CD14-positive monocyte (primary cell): ENCODE results near the gene NLN. TPM values are rescaled to one million over a fixed set of nuclear protein-coding genes. Genes with fewer than 3 reads are reported as not detected.
A peak's percentile ranks its signal among the peaks of the same experiment; 100 is the strongest.

Experiments
- DNase-seq, 3 donors: peaks; one replicate each; pipeline ENCODE4 v3.0.0-alpha.2; 2011 to 2022
- H2AFZ ChIP-seq: 2 replicates; pipeline ENCODE4 v1.6.0; 2012; ENCODE audit warnings: mild to moderate bottlenecking, low read depth, low read length, inconsistent platforms; ENCODE audit not compliant: insufficient read depth, poor library complexity, severe bottlenecking
- H3K27ac ChIP-seq, 2 donors: 1 replicate in 1 of 2; 2 replicates in 1 of 2; pipeline ENCODE4 v1.5.1; 2012 to 2013; ENCODE audit warnings: low read length in 2 of 2, control low read depth in 1 of 2, inconsistent platforms in 1 of 2, low read depth in 1 of 2, mild to moderate bottlenecking in 1 of 2
- H3K27me3 ChIP-seq, 2 donors: one replicate each; pipeline versions ENCODE4 v1.6.0 to v1.6.1; 2011 to 2013; ENCODE audit warnings: low read length in 2 of 2; ENCODE audit not compliant: control insufficient read depth in 2 of 2, insufficient read depth in 2 of 2
- H3K36me3 ChIP-seq, 2 donors: replicated peaks in 1 of 2; 1 replicate in 1 of 2; 2 replicates in 1 of 2; pipeline versions ENCODE4 v1.5.1 to v1.6.1; 2012 to 2013; ENCODE audit warnings: low read length in 2 of 2, control low read depth in 1 of 2, inconsistent platforms in 1 of 2, mild to moderate bottlenecking in 1 of 2; ENCODE audit not compliant: insufficient read depth in 2 of 2, control insufficient read depth in 1 of 2
- H3K4me1 ChIP-seq, 2 donors: 1 replicate in 1 of 2; 2 replicates in 1 of 2; pipeline versions ENCODE4 v1.5.1 to v1.6.1; 2012 to 2013; ENCODE audit warnings: low read length in 2 of 2, control low read depth in 1 of 2, inconsistent platforms in 1 of 2, mild to moderate bottlenecking in 1 of 2, moderate library complexity in 1 of 2; ENCODE audit not compliant: insufficient read depth in 2 of 2, control insufficient read depth in 1 of 2
- H3K4me2 ChIP-seq: replicated peaks from 2 replicates; pipeline ENCODE3; 2012; ENCODE audit warnings: low read length, moderate library complexity, mild to moderate bottlenecking; ENCODE audit not compliant: poor library complexity, severe bottlenecking; ENCODE audit errors: extremely low read depth
- H3K4me3 ChIP-seq, 3 experiments: fragments of 200-600 bp in 1 of 3; sonication (generic) in 1 of 3; replicated peaks in 1 of 3; 1 replicate in 2 of 3; 2 replicates in 1 of 3; pipeline ENCODE4 v1.5.1; 2011 to 2013; ENCODE audit warnings: low read length in 3 of 3, mild to moderate bottlenecking in 3 of 3, control low read depth in 2 of 3, low read depth in 2 of 3, inconsistent platforms in 1 of 3, moderate library complexity in 1 of 3
- H3K79me2 ChIP-seq: 2 replicates; pipeline ENCODE4 v1.6.0; 2012; ENCODE audit warnings: mild to moderate bottlenecking, control low read depth, inconsistent platforms, low read length, moderate library complexity; ENCODE audit not compliant: insufficient read depth
- H3K9ac ChIP-seq: 2 replicates; pipeline ENCODE4 v1.6.0; 2017; ENCODE audit warnings: low read length, mild to moderate bottlenecking; ENCODE audit not compliant: insufficient read depth, poor library complexity, severe bottlenecking
- H3K9me3 ChIP-seq, 2 donors: replicated peaks in 1 of 2; 1 replicate in 1 of 2; 2 replicates in 1 of 2; pipeline versions ENCODE4 v1.5.1 to v1.6.1; 2012 to 2013; ENCODE audit warnings: low read length in 2 of 2, control low read depth in 1 of 2; ENCODE audit not compliant: control insufficient read depth in 1 of 2, insufficient read depth in 1 of 2
- H4K20me1 ChIP-seq: 2 replicates; pipeline ENCODE4 v1.6.0; 2012; ENCODE audit warnings: mild to moderate bottlenecking, low read length, control low read depth, moderate library complexity; ENCODE audit not compliant: insufficient read depth
- H3K27ac Mint-ChIP-seq, 7 donors: one replicate each; pipeline ENCODE4 v1.8.0; 2020; ENCODE audit warnings: mild to moderate bottlenecking in 7 of 7, mixed read lengths in 7 of 7, moderate library complexity in 6 of 7, inconsistent platforms in 2 of 7
- H3K27me3 Mint-ChIP-seq, 3 donors: one replicate each; pipeline ENCODE4 v1.8.0; 2021 to 2022; ENCODE audit warnings: low read depth in 3 of 3, mild to moderate bottlenecking in 3 of 3, mixed read lengths in 3 of 3, moderate library complexity in 3 of 3, inconsistent platforms in 1 of 3
- H3K36me3 Mint-ChIP-seq, 2 donors: one replicate each; pipeline ENCODE4 v1.8.0; 2020; ENCODE audit warnings: mixed read lengths in 2 of 2, inconsistent platforms in 1 of 2, mild to moderate bottlenecking in 1 of 2
- H3K4me1 Mint-ChIP-seq: one replicate; pipeline ENCODE4 v1.8.0; 2020; ENCODE audit warnings: mild to moderate bottlenecking, mixed read lengths
- H3K4me3 Mint-ChIP-seq, 2 donors: one replicate each; pipeline ENCODE4 v1.8.0; 2020; ENCODE audit warnings: mild to moderate bottlenecking in 2 of 2, mixed read lengths in 2 of 2, moderate library complexity in 1 of 2
- H3K9me3 Mint-ChIP-seq, 7 donors: one replicate each; pipeline ENCODE4 v1.8.0; 2020 to 2022; ENCODE audit warnings: mixed read lengths in 7 of 7, mild to moderate bottlenecking in 6 of 7, moderate library complexity in 6 of 7, inconsistent platforms in 2 of 7
- WGBS: methylation state at CpG from one replicate; pipeline ENCODE4 v1.1.5; 2013; ENCODE audit warnings: missing lambda C conversion rate; ENCODE audit not compliant: insufficient coverage; 5-methylcytosine and 5-hydroxymethylcytosine counted together
- intact Hi-C, 2 donors: fragments of 100-400 bp; cut with micrococcal nuclease; formaldehyde crosslinking; loops; one replicate each; pipeline versions ENCODE4 v1.15.0 to v1.15.1; 2023
- polyA plus RNA-seq, 3 donors: library from polyadenylated mRNA; depleted of rRNA in 1 of 3; unstranded in 2 of 3; stranded (reverse) in 1 of 3; fragments of 300-500 nt in 2 of 3; fragments of >200 nt in 1 of 3; fragmentation: Illumina TruSeq in 2 of 3; gene quantifications; 1 replicate in 2 of 3; 2 replicates in 1 of 3; pipeline ENCODE4 v1.2.3, GENCODE V29; 2012 to 2021
- TF ChIP-seq, protein P1 (sequence below): fragments of 200-600 bp; IDR thresholded peaks from one replicate; pipeline ENCODE4 v1.8.0; 2022; ENCODE audit warnings: antibody characterized with exemption, mild to moderate bottlenecking

NLN gene
- polyA plus RNA-seq, 3 donors, result 8.7 to 39.2 (median 17.7) TPM

DNA sequence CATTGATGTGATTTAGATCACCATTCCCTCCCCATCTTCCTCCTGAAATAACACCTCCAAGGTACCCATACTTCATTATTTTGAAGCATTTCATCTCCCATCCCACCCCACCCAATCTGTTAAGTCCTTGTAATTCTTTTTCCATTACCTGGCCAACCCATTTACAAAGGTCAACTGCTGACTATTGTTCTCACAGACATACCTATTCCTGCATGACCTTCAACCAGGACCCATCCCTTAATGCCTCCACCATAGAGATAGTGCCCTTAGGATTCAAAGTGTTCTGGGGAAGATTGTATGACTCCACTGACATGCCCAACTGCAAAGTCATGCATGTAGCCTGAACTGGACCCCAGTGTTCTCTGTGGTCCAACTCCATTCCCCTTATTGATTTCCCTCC, 91.2 kb downstream of the NLN start:
- peaks cover 26% of the 10 kb centered on the region for H3K4me1 Mint-ChIP-seq

DNA sequence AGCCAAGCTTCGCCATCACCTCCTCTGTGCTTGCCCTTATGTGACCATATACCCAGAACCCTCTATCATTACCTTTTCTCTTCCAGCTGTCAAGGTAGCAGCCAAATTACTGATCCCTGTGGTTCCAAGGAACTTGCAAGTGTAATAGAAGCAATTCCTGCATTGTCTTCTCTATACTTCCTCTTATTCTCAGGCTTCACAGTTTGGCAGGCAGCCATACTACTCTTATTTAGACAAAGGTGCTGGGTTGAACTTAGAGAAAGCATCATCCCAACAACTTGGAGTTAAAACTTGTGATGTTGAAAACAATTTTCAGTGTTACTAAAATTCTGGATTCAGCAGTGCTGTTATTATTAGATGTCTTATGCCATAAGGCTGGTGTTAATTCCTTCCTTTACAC, 93.2 kb downstream of the NLN start:
- no peaks in the 10 kb centered on the region for H3K79me2 ChIP-seq
- H3K27me3 Mint-ChIP-seq, result peaks cover 0 to 2% (median 0%) of the 10 kb centered on the region in 3 donors
- peaks cover 42% of the 10 kb centered on the region for H3K4me1 Mint-ChIP-seq

More for the DNA sequence above, 91.2 kb downstream of the NLN start:
- no peak overlapping the region for H3K4me3 Mint-ChIP-seq
- Histone ChIP-seq H3K36me3 (peaks cover 31 to 56% of the 10 kb centered on the region in 2 donors), H4K20me1 (no peaks in the 10 kb centered on the region), H3K4me2 (no peak overlapping the region), H3K79me2 (no peaks in the 10 kb centered on the region), H3K27me3 (no peaks in the 10 kb centered on the region), H3K4me1 (peaks cover 12 to 20% of the 10 kb centered on the region in 2 donors), H3K27ac (no peak overlapping the region), H3K4me3 (no peak overlapping the region), H2AFZ (no peak overlapping the region), H3K9ac (no peak overlapping the region), H3K9me3 (no peaks in the 10 kb centered on the region)
- no peak for DNase-seq
- H3K27ac Mint-ChIP-seq, result no peak overlapping the region
- H3K9me3 Mint-ChIP-seq, result no peaks in the 10 kb centered on the region
- H3K27me3 Mint-ChIP-seq, result peaks cover 0 to 2% (median 0%) of the 10 kb centered on the region in 3 donors
- H3K36me3 Mint-ChIP-seq, result peaks cover 62 to 70% of the 10 kb centered on the region in 2 donors
- intact Hi-C loops, result no loop called here
- TF ChIP-seq, protein P1, sequence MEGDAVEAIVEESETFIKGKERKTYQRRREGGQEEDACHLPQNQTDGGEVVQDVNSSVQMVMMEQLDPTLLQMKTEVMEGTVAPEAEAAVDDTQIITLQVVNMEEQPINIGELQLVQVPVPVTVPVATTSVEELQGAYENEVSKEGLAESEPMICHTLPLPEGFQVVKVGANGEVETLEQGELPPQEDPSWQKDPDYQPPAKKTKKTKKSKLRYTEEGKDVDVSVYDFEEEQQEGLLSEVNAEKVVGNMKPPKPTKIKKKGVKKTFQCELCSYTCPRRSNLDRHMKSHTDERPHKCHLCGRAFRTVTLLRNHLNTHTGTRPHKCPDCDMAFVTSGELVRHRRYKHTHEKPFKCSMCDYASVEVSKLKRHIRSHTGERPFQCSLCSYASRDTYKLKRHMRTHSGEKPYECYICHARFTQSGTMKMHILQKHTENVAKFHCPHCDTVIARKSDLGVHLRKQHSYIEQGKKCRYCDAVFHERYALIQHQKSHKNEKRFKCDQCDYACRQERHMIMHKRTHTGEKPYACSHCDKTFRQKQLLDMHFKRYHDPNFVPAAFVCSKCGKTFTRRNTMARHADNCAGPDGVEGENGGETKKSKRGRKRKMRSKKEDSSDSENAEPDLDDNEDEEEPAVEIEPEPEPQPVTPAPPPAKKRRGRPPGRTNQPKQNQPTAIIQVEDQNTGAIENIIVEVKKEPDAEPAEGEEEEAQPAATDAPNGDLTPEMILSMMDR, result no peak

More for the DNA sequence above, 93.2 kb downstream of the NLN start:
- TF ChIP-seq, protein P1, result no peak
- no peak overlapping the region for H3K9ac ChIP-seq
- peaks cover 27 to 37% of the 10 kb centered on the region in 2 donors for H3K4me1 ChIP-seq
- WGBS, result 100% methylated on average over 1 of the region's 1 CpG
- H3K27ac Mint-ChIP-seq, result peak overlapping the region in 3 of 7 donors; percentile 67 to 81 (median 79)
- H3K9me3 ChIP-seq, result no peaks in the 10 kb centered on the region
- H2AFZ ChIP-seq, result no peak overlapping the region
- H3K4me2 ChIP-seq, result no peak overlapping the region
- no peak overlapping the region for H3K27ac ChIP-seq
- no peaks in the 10 kb centered on the region for H4K20me1 ChIP-seq
- peaks cover 52 to 64% of the 10 kb centered on the region in 2 donors for H3K36me3 Mint-ChIP-seq
- H3K36me3 ChIP-seq, result peaks cover 22 to 43% of the 10 kb centered on the region in 2 donors
- intact Hi-C loops, result no loop called here
- no peak overlapping the region for H3K4me3 Mint-ChIP-seq
- H3K9me3 Mint-ChIP-seq, result no peaks in the 10 kb centered on the region
- H3K27me3 ChIP-seq, result no peaks in the 10 kb centered on the region
- peak in 1 of 3 donors; percentile 32 for DNase-seq
- no peak overlapping the region for H3K4me3 ChIP-seq
